Lower leg skin (tissue), 3 donors: Measurements from ENCODE around the gene SENP6.

ENCODE experiments used
- POLR2A ChIP-seq, 2 donors: fragments of 450-650 bp; IDR thresholded peaks; one replicate each; pipeline ENCODE4 v1.6.1; 2016 to 2017; ENCODE audit warnings: antibody characterized with exemption in 2 of 2, mild to moderate bottlenecking in 1 of 2, moderate library complexity in 1 of 2
- TF ChIP-seq, protein P1 (sequence below), 3 donors: fragments of 450-650 bp; IDR thresholded peaks; one replicate each; pipeline ENCODE4 v1.5.1; 2016; ENCODE audit warnings: antibody characterized with exemption in 3 of 3, mild to moderate bottlenecking in 3 of 3, moderate library complexity in 2 of 3

DNA sequence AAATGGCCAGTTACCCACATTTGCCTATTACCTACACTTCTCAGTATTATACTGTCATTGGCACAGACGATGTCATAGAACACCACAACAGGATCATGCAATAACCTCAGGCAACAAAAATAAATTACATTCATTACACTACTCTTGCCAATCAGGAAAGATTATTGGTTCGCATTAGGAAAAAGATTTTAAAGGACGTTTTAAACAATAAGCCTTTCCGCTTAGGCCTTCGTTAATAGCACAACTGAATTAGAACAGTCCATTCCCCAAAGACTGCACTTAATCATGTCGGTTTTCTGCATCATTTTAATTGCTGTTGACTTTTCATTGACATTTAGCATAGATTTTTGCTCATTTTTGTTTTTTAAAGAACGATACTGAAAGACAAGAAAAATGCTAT, 912 bp upstream of the SENP6 start:
- TF ChIP-seq POLR2A (IDR thresholded peaks at IDR 0.05) = no peak
- TF ChIP-seq, protein P1, sequence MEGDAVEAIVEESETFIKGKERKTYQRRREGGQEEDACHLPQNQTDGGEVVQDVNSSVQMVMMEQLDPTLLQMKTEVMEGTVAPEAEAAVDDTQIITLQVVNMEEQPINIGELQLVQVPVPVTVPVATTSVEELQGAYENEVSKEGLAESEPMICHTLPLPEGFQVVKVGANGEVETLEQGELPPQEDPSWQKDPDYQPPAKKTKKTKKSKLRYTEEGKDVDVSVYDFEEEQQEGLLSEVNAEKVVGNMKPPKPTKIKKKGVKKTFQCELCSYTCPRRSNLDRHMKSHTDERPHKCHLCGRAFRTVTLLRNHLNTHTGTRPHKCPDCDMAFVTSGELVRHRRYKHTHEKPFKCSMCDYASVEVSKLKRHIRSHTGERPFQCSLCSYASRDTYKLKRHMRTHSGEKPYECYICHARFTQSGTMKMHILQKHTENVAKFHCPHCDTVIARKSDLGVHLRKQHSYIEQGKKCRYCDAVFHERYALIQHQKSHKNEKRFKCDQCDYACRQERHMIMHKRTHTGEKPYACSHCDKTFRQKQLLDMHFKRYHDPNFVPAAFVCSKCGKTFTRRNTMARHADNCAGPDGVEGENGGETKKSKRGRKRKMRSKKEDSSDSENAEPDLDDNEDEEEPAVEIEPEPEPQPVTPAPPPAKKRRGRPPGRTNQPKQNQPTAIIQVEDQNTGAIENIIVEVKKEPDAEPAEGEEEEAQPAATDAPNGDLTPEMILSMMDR (IDR thresholded peaks at IDR 0.05) = no peak
